Erythroblast (primary cell): ENCODE data around the gene AKR1C8.

Experiments
- GATA1 ChIP-seq: IDR thresholded peaks from 2 replicates; pipeline ENCODE4 v1.6.1; 2011; ENCODE audit warnings: low read depth, mild to moderate bottlenecking, control low read depth, low read length, moderate library complexity
- POLR2A ChIP-seq: IDR thresholded peaks from 2 replicates; pipeline ENCODE4 v1.6.1; 2011; ENCODE audit warnings: mild to moderate bottlenecking, low read length

- TF ChIP-seq POLR2A (no peak), GATA1 (no peak)
Observed at GRCh38 chr10:5117026-5117425, 67.9 kb downstream of the AKR1C8 start.
